Stomach (tissue), 4 donors: ENCODE data around the gene OR2A12.

Experiments used
- POLR2AphosphoS5 ChIP-seq, 3 donors: sonication (generic); formaldehyde crosslinking; IDR thresholded peaks; one replicate each; pipeline ENCODE4 v1.6.1; 2016; ENCODE audit warnings: antibody characterized with exemption in 3 of 3
- TF ChIP-seq, protein P1 (sequence below), 7 experiments: fragments of 450-650 bp in 4 of 7; fragments of 200-600 bp in 3 of 7; sonication (generic) in 3 of 7; IDR thresholded peaks; one replicate each; pipeline ENCODE4 v1.5.1; 2016 to 2019; ENCODE audit warnings: antibody characterized with exemption in 7 of 7, control low read depth in 2 of 7, mild to moderate bottlenecking in 1 of 7

DNA sequence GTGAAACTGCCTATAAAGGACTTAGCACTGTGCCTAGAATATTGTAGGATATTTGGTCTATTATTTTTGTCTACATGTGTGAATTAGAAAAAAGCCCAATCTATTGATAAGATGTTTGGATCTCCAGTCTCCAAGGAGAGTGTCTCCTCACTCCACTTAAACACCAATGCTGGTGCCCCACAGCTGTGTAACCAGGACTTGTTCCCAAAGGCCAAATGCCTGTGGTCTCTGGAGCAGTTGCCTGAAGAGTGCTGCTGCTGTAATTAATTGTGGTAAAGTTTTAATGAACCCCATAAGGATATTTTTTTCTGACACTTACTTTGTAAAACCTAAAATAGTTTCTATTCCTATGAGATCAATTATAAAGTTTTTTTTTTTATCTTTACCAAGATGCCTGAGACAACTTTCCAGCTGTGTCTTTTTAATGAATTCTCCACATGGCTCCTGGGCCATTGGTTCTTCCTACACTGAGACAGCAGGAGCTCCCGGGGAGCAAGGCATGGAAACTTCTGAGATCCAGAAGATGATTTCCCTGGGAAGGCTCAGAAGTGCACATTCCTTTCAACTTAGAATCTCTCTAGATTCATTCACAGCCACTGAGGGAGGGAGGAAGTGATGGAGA lies 48.6 kb upstream of the OR2A12 start:
- TF ChIP-seq, protein P1, sequence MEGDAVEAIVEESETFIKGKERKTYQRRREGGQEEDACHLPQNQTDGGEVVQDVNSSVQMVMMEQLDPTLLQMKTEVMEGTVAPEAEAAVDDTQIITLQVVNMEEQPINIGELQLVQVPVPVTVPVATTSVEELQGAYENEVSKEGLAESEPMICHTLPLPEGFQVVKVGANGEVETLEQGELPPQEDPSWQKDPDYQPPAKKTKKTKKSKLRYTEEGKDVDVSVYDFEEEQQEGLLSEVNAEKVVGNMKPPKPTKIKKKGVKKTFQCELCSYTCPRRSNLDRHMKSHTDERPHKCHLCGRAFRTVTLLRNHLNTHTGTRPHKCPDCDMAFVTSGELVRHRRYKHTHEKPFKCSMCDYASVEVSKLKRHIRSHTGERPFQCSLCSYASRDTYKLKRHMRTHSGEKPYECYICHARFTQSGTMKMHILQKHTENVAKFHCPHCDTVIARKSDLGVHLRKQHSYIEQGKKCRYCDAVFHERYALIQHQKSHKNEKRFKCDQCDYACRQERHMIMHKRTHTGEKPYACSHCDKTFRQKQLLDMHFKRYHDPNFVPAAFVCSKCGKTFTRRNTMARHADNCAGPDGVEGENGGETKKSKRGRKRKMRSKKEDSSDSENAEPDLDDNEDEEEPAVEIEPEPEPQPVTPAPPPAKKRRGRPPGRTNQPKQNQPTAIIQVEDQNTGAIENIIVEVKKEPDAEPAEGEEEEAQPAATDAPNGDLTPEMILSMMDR (IDR thresholded peaks at IDR 0.05), result no peak
- TF ChIP-seq POLR2AphosphoS5 (IDR thresholded peaks at IDR 0.05), result no peak
